ENCODE measurements around the gene ADAMTS5. TPM values are rescaled to one million over a fixed set of nuclear protein-coding genes. Genes with fewer than 3 reads are reported as not detected.

Gene ADAMTS5
- under 0.01 TPM in 2 replicates for total RNA-seq

GRCh38 chr21:26967062-26967913 lies at the start of gene ADAMTS5:
ADAMTS5 (minus strand) TSS chr21:26967088; CDS start chr21:26966391, 697 bp downstream.

Small RNAs within 50 kb of the gene (small RNA-seq; reads per million reads assigned to genes)
- gene MIR4759: not detected

Other genes starting within 250 kb of the ADAMTS5 start
- 21.2 and 26.9 TPM in 2 replicates for gene ADAMTS1, start 121.7 kb downstream of the ADAMTS5 start, total RNA-seq

Measured in vein endothelial cell (primary cell).